Endometrial microvascular endothelial cells (primary cell): Measurements from ENCODE around the gene ITGB4. TPM values are rescaled to one million over a fixed set of nuclear protein-coding genes. Genes with fewer than 3 reads are reported as not detected.

ENCODE experiments used
- in situ Hi-C: cut with HindIII; loops from 2 replicates; pipeline ENCODE4 v1.10.0; 2017; ENCODE audit warnings: low sequenced_read_pairs, low pct_unique_long_range_greater_than_20kb; ENCODE audit errors: inconsistent ontology term
- total RNA-seq: library from RNA; depleted of rRNA; stranded (reverse); fragments of >200 nt; gene quantifications from one replicate; pipeline ENCODE4 v1.2.3, GENCODE V29; 2015; ENCODE audit errors: inconsistent ontology term

ITGB4 gene
- total RNA-seq, 1 donor from 2014 or later = 2.4 TPM

GRCh38 chr17:75724016-75725003, 3.1 kb downstream of the ITGB4 start:
- in situ Hi-C loops = no loop called here

DNA sequence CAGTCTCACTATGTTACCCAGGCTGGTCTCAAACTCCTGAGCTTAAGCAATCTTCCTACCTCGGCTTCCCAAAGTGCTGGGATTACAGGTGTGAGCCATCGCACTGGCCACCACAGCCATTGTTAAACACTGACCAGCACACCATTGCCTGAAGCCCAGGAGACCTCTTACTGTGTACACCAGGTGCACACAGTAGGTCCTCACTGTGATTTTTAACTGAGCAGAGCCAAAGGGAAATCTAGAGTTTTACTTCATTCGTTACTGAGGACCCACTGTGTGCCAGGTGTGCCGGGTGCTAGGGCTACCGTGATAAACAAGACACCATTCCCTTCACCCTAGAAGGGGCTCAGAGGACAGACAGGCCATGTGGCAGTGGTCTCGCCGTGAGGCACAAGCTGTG, 4.2 kb downstream of the ITGB4 start:
- in situ Hi-C loops = no loop called here

DNA sequence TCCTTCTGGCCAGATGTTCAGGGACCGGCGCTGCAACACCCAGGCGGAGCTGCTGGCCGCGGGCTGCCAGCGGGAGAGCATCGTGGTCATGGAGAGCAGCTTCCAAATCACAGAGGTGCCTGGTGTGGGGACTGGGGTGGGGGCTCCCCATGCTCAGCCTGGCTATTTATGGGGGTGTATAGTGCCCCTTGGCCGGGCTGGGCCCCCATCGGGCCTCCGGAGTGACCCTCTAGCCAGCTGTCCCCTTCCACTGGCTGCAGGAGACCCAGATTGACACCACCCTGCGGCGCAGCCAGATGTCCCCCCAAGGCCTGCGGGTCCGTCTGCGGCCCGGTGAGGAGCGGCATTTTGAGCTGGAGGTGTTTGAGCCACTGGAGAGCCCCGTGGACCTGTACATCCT, 6.1 kb downstream of the ITGB4 start:
- in situ Hi-C loops = no loop called here

DNA sequence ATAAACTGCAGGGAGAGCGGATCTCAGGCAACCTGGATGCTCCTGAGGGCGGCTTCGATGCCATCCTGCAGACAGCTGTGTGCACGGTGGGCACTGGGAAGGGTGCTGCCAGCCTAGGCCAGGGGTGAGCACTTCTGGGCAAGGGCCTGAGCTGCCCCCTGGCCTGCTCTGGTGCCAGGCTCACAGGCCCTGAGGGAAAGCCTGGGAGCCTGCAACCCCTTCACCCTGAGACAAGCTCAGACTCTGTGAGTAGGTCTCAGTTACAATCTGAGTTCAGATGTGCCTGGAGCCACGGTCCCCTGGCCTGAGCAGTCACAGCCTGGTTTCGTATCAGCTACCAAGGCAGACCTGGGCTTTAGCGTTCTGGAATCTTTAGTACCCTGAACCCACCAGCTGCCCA, 8.1 kb downstream of the ITGB4 start:
- in situ Hi-C loops = no loop called here

- in situ Hi-C loops = no loop called here
These were observed 8.8 kb downstream of the ITGB4 start for GRCh38 chr17:75730065-75730464.

DNA sequence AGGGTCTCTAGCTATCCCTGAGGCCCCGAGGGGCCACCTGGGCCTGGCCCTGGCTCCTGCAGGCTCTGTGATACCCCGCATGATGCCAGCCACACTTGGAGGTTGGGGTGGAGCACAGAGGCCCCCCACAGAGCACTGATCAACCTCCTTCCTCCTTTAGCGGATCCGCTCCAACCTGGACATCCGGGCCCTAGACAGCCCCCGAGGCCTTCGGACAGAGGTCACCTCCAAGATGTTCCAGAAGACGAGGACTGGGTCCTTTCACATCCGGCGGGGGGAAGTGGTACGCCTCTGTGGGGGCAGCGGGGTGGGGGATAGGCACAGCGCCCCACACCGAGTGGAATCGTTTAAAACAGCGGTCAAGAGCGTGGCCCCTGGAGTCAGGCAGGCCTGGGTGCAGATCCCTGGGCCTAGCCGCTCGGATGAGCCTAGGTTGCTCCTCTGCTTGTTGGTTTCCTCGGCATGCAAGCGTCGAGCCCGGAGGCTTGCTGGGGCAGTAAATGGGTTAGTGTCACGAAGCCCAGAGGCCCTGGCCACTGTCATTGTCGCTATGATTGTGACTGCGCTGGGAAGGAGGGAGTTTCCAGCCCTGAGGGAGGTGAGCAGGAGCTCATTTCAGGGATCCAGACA, 9.9 kb downstream of the ITGB4 start:
- in situ Hi-C loops = no loop called here

GRCh38 chr17:75731716-75732498, 10.6 kb downstream of the ITGB4 start:
- in situ Hi-C loops = no loop called here

- in situ Hi-C loops = no loop called here
These were observed 12.2 kb downstream of the ITGB4 start for GRCh38 chr17:75733471-75733870.

DNA sequence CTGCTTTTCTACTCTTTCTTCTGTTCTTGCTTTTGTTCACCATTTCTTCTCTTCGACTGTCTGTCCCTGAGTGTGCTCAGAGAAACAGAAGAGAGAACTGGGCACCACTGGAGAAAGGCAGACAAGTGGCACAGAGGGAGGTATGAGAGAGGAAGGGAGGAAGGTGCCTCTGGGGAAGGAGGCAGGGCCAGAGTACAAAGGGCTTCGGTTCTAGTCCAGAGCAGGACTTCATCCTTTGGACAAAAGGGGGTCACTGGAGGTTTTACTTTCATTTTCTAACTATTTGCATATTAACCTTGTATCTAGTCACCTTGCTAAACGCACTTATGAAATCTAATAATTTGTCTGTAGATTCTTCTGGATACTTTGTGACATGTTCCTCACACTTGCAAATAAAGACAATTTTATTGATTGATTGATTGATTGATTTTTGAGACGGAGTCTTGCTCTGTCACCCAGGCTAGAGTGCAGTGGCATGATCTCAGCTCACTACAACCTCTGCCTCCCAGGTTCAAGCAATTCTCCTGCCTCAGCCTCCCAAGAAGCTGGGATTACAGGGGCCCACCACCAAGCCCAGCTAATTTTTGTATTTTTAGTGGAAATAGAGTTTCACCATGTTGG, 13.5 kb downstream of the ITGB4 start:
- in situ Hi-C loops = no loop called here

- in situ Hi-C loops = no loop called here
These were observed 15.0 kb downstream of the ITGB4 start for GRCh38 chr17:75736173-75736835.

DNA sequence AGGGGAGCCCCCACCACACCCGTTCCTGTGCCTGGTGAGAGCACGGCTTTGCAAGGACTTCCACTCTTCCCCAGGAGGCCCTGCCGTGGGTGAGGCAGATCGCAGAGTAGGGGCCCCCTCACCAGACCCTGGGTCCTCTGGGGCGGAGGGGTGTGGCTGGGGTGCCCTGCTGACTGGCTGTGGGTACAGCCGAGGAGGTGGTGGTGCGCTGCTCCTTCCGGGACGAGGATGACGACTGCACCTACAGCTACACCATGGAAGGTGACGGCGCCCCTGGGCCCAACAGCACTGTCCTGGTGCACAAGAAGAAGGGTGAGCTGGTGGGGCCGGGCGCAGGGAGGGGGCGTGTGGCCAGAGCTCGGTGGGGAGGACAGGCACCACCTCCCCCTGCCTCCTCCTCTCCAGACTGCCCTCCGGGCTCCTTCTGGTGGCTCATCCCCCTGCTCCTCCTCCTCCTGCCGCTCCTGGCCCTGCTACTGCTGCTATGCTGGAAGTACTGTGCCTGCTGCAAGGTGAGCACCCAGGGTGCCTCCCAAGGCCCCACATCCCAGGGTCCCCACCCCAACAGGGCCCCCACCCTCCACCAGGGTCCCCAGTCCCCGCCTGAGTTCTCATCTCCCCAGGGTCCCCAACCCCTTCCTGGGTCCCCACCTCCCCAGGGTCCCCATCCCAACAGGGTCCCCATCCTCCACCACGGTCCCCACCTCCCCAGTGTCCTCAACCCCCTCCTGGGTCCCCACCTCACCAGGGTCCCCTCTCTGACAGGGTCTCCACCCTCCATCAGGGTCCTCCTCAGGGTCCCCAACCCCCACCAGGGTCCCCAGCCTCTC, 16.1 kb downstream of the ITGB4 start:
- in situ Hi-C loops = no loop called here

DNA sequence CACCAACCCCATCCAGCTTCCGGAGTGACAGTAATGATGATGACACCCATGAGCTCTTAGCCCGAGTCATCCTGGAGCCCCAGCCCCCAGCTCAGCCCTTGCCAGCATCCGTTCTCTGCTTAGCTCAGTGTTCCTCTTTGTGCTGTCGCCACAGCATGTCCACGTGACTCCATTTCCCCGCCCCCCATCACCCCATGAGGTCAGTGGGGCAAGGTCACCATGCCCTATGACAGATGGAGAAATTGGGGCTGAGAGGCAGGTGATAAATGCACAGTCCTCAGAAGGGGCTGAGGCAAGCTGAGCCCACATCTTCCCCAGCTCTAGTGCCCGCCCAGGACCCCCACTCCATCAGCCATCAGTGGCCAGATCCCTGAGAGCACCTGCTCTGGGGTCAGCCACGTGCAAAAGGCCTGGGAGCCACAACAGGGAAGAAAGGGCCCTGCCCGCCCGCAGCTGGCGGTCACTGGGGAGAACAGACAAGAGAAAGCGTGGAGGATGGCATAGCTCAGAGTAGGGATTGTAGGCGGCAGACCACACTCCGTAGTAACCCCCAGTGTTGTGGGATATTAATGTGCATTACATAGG, 17.1 kb downstream of the ITGB4 start:
- in situ Hi-C loops = no loop called here

GRCh38 chr17:75739174-75739573, 17.9 kb downstream of the ITGB4 start:
- in situ Hi-C loops = no loop called here

- in situ Hi-C loops = no loop called here
These were observed 18.5 kb downstream of the ITGB4 start for GRCh38 chr17:75739801-75740200.

DNA sequence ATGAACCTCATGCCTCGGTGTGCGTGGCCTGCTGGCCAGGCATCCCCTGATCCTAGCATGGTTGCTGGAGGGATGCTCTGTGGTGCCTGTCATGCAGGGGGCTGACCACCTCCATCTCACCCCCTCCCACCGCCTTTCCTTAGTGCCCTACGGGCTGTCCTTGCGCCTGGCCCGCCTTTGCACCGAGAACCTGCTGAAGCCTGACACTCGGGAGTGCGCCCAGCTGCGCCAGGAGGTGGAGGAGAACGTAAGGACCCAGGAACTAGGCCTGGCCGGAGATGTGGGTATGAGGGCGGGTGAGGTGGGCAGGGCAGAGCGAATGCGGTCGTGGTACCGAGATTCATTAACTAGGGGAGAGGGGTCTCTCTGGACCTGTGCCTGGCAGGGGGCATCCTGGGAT, 19.0 kb downstream of the ITGB4 start:
- in situ Hi-C loops = no loop called here

DNA sequence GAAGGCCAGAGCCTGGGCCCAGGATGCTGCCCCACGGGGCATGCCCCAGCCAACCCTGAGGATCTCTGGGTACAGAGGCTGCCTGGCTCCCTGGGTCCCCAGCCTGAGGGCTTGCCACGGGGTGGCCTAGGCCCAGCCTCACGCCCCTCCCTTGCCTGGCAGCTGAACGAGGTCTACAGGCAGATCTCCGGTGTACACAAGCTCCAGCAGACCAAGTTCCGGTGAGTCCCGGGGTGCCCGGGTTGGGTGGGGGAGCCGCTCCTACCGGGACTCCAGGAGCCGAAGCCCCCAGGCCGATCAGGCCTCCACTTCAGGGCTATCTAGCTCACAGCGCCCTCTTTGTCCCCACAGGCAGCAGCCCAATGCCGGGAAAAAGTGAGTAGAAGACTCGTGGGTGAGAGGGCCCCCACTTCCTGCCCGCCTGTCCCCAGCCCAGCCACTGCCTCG, 19.4 kb downstream of the ITGB4 start:
- in situ Hi-C loops = no loop called here

DNA sequence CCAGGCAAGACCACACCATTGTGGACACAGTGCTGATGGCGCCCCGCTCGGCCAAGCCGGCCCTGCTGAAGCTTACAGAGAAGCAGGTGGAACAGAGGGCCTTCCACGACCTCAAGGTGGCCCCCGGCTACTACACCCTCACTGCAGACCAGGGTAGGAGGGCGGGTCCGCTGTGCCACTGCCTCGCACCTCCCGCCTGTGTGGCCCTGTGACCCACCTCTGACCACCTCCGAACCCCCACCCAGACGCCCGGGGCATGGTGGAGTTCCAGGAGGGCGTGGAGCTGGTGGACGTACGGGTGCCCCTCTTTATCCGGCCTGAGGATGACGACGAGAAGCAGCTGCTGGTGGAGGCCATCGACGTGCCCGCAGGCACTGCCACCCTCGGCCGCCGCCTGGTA, 21.1 kb downstream of the ITGB4 start:
- in situ Hi-C loops = no loop called here
